OCI-LY7 (cell line): Measurements from ENCODE around the gene HCFC1. TPM values are rescaled to one million over a fixed set of nuclear protein-coding genes. Genes with fewer than 3 reads are reported as not detected.

Source experiments
- BruUV-seq: library from RNA; stranded (reverse); fragments of 400-500 nt; replicated peaks from 2 replicates; lab custom pipeline; 2021; lab: Mats Ljungman, UMichigan
- CTCF ChIA-PET: fragments of 300-600 bp; sonication (Branson Sonifier 250); formaldehyde crosslinking; loops from one replicate; lab custom pipeline; 2022; ENCODE audit warnings: antibody characterized with exemption; ENCODE audit not compliant: unreplicated experiment; lab: Charles Lee
- POLR2A ChIA-PET: fragments of 300-600 bp; sonication (Branson Sonifier 250); formaldehyde crosslinking; loops from one replicate; lab custom pipeline; 2022; ENCODE audit warnings: antibody characterized with exemption; lab: Charles Lee
- DNase-seq: peaks from one replicate; pipeline ENCODE4 v3.0.0-alpha.2; 2015; ENCODE audit warnings: low spot score
- H2AFZ ChIP-seq: fragments of 200-600 bp; sonication (generic), shearing (Covaris generic); 2 replicates; pipeline ENCODE4 v1.6.1; 2014; ENCODE audit warnings: mild to moderate bottlenecking, antibody characterized with exemption, low read length, moderate library complexity
- H3K27ac ChIP-seq: fragments of 200-600 bp; sonication (generic); 2 replicates; pipeline ENCODE4 v1.5.1; 2014; ENCODE audit warnings: mixed run types, low read depth, mild to moderate bottlenecking, moderate library complexity, low read length, inconsistent platforms; ENCODE audit not compliant: poor library complexity, severe bottlenecking
- H3K36me3 ChIP-seq: fragments of 200-600 bp; sonication (generic); 2 replicates; pipeline ENCODE4 v1.6.1; 2014; ENCODE audit warnings: mild to moderate bottlenecking, antibody characterized with exemption, low read length, moderate library complexity, mixed read lengths; ENCODE audit not compliant: insufficient read depth
- H3K4me1 ChIP-seq: fragments of 200-600 bp; sonication (generic); 2 replicates; pipeline ENCODE4 v1.5.1; 2014; ENCODE audit warnings: mild to moderate bottlenecking, low read length; ENCODE audit not compliant: insufficient read depth, poor library complexity, severe bottlenecking
- H3K4me2 ChIP-seq: fragments of 200-600 bp; sonication (generic); 2 replicates; pipeline ENCODE4 v1.6.1; 2014; ENCODE audit warnings: mild to moderate bottlenecking, low read length
- H3K4me3 ChIP-seq: fragments of 200-600 bp; sonication (generic); 2 replicates; pipeline ENCODE4 v1.5.1; 2014; ENCODE audit warnings: mild to moderate bottlenecking, low read depth, low read length; ENCODE audit not compliant: poor library complexity, severe bottlenecking
- H3K79me2 ChIP-seq: fragments of 200-600 bp; sonication (generic); 2 replicates; pipeline ENCODE4 v1.6.1; 2016; ENCODE audit warnings: low read depth, mild to moderate bottlenecking, low read length, moderate library complexity, mixed read lengths; ENCODE audit not compliant: insufficient read depth
- H3K9me2 ChIP-seq: fragments of 200-600 bp; sonication (generic); 2 replicates; pipeline ENCODE4 v1.6.1; 2016; ENCODE audit warnings: mild to moderate bottlenecking, low read length, mixed read lengths; ENCODE audit not compliant: insufficient read depth
- H3K9me3 ChIP-seq: fragments of 200-600 bp; sonication (generic); 2 replicates; pipeline ENCODE4 v1.6.1; 2014; ENCODE audit warnings: mild to moderate bottlenecking, mixed run types, low read length, mixed read lengths
- H4K20me1 ChIP-seq: fragments of 200-600 bp; sonication (generic); 2 replicates; pipeline ENCODE4 v1.6.1; 2014; ENCODE audit warnings: mild to moderate bottlenecking, antibody characterized with exemption, low read length, moderate library complexity, mixed read lengths; ENCODE audit not compliant: insufficient read depth
- EZH2phosphoT487 ChIP-seq: fragments of 200-600 bp; sonication (generic); IDR thresholded peaks from 2 replicates; pipeline ENCODE4 v1.6.1; 2018; ENCODE audit warnings: low read depth, borderline replicate concordance, mild to moderate bottlenecking, mixed run types, antibody characterized with exemption, low read length, moderate library complexity, mixed read lengths
- intact Hi-C: fragments of 100-400 bp; cut with micrococcal nuclease; formaldehyde crosslinking; loops from one replicate; pipeline ENCODE4 v1.10.0; 2022; ENCODE audit not compliant: unreplicated experiment
- total RNA-seq, 2 experiments: library from RNA; depleted of rRNA in 1 of 2; stranded (reverse); fragments of >200 nt in 1 of 2; shearing (Covaris generic) in 1 of 2; gene quantifications; 2 replicates each; pipeline ENCODE4 v1.2.3, GENCODE V29; 2014 to 2022
- TF ChIP-seq, protein P1 (sequence below): fragments of 200-600 bp; sonication (generic); conservative IDR thresholded peaks from 2 replicates; pipeline ENCODE4 v1.5.1; 2014; ENCODE audit warnings: mild to moderate bottlenecking, antibody characterized with exemption, low read length, moderate library complexity, mixed read lengths

Gene HCFC1
- total RNA-seq, 2 experiments from 2014 or later = 64.2 to 134 TPM

DNA sequence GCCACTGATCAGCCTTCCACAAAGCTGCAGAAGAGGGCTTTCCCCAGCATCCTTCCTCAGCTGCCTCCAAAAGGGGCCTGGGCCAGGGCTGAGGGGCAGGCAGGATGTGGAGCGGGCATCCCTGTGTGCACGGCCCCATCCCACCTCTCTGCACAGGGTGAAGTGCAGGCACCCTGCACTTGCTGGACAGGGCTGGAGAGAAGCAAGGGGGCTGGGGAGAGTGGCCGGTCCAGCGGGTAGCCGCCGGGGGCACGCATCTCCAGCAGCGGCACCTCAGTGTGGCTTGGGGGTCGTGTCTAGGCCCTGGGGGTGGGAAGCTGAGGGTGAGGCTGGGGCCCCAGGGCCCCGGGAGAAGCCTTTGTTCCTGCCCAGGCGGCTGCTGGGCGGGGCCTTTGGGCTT lies 64.2 kb downstream of the HCFC1 start:
- no peaks in the 10 kb centered on the region for H3K9me2 ChIP-seq
- no peak for DNase-seq
- no peaks in the 10 kb centered on the region for H4K20me1 ChIP-seq
- intact Hi-C loops = no loop called here
- no TSS peak for BruUV-seq
- H3K79me2 ChIP-seq = no peaks in the 10 kb centered on the region
- no peaks in the 10 kb centered on the region for H3K9me3 ChIP-seq
- H3K27ac ChIP-seq = no peak overlapping the region
- H2AFZ ChIP-seq = no peak overlapping the region
- ChIA-PET CTCF (no interaction called here), POLR2A (no interaction called here)
- TF ChIP-seq, protein P1, sequence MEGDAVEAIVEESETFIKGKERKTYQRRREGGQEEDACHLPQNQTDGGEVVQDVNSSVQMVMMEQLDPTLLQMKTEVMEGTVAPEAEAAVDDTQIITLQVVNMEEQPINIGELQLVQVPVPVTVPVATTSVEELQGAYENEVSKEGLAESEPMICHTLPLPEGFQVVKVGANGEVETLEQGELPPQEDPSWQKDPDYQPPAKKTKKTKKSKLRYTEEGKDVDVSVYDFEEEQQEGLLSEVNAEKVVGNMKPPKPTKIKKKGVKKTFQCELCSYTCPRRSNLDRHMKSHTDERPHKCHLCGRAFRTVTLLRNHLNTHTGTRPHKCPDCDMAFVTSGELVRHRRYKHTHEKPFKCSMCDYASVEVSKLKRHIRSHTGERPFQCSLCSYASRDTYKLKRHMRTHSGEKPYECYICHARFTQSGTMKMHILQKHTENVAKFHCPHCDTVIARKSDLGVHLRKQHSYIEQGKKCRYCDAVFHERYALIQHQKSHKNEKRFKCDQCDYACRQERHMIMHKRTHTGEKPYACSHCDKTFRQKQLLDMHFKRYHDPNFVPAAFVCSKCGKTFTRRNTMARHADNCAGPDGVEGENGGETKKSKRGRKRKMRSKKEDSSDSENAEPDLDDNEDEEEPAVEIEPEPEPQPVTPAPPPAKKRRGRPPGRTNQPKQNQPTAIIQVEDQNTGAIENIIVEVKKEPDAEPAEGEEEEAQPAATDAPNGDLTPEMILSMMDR = no peak
- TF ChIP-seq EZH2phosphoT487 = no peak
- H3K4me1 ChIP-seq = peaks cover 20% of the 10 kb centered on the region
- no peak overlapping the region for H3K4me3 ChIP-seq
- peaks cover 4% of the 10 kb centered on the region for H3K36me3 ChIP-seq
- no peak overlapping the region for H3K4me2 ChIP-seq

DNA sequence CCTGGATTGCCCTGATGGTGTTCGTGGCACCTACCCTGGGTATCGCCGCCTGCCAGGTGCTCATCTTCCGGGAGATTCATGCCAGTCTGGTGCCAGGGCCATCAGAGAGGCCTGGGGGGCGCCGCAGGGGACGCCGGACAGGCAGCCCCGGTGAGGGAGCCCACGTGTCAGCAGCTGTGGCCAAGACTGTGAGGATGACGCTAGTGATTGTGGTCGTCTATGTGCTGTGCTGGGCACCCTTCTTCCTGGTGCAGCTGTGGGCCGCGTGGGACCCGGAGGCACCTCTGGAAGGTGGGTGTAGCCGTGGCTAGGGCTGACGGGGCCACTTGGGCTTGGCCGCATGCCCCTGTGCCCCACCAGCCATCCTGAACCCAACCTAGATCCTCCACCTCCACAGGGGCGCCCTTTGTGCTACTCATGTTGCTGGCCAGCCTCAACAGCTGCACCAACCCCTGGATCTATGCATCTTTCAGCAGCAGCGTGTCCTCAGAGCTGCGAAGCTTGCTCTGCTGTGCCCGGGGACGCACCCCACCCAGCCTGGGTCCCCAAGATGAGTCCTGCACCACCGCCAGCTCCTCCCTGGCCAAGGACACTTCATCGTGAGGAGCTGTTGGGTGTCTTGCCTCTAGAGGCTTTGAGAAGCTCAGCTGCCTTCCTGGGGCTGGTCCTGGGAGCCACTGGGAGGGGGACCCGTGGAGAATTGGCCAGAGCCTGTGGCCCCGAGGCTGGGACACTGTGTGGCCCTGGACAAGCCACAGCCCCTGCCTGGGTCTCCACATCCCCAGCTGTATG lies 65.3 kb downstream of the HCFC1 start:
- Histone ChIP-seq H3K4me1 (peaks cover 31% of the 10 kb centered on the region), H3K36me3 (no peaks in the 10 kb centered on the region; the same call in 1 of the 2 replicates), H3K4me3 (no peak overlapping the region), H3K9me3 (no peaks in the 10 kb centered on the region), H3K79me2 (no peaks in the 10 kb centered on the region), H2AFZ (no peak overlapping the region), H4K20me1 (no peaks in the 10 kb centered on the region), H3K4me2 (no peak overlapping the region), H3K9me2 (no peaks in the 10 kb centered on the region), H3K27ac (no peak overlapping the region)
- DNase-seq = no peak
- ChIA-PET CTCF (no interaction called here), POLR2A (no interaction called here)
- BruUV-seq = no TSS peak
- TF ChIP-seq, protein P1 = no peak
- no peak for TF ChIP-seq EZH2phosphoT487
- intact Hi-C loops = no loop called here

DNA sequence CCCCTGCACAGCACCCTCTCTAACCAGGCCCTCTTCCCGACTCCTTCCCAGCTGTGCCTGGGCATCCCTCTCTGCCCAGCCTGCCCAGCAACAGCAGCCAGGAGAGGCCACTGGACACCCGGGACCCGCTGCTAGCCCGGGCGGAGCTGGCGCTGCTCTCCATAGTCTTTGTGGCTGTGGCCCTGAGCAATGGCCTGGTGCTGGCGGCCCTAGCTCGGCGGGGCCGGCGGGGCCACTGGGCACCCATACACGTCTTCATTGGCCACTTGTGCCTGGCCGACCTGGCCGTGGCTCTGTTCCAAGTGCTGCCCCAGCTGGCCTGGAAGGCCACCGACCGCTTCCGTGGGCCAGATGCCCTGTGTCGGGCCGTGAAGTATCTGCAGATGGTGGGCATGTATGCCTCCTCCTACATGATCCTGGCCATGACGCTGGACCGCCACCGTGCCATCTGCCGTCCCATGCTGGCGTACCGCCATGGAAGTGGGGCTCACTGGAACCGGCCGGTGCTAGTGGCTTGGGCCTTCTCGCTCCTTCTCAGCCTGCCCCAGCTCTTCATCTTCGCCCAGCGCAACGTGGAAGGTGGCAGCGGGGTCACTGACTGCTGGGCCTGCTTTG lies 66.0 kb downstream of the HCFC1 start:
- H3K27ac ChIP-seq = no peak overlapping the region
- H4K20me1 ChIP-seq = no peaks in the 10 kb centered on the region
- no peaks in the 10 kb centered on the region for H3K9me2 ChIP-seq
- no peak for TF ChIP-seq EZH2phosphoT487
- TF ChIP-seq, protein P1 = no peak
- H3K4me3 ChIP-seq = no peak overlapping the region
- POLR2A ChIA-PET = no interaction called here
- H3K79me2 ChIP-seq = no peaks in the 10 kb centered on the region
- H3K4me2 ChIP-seq = no peak overlapping the region
- no peaks in the 10 kb centered on the region for H3K9me3 ChIP-seq
- H3K36me3 ChIP-seq = no peaks in the 10 kb centered on the region; the same call in 1 of the 2 replicates
- no peak overlapping the region for H2AFZ ChIP-seq
- no TSS peak for BruUV-seq
- intact Hi-C loops = no loop called here
- DNase-seq = no peak
- CTCF ChIA-PET = no interaction called here
- H3K4me1 ChIP-seq = peaks cover 38% of the 10 kb centered on the region
